Keratinocyte (primary cell): Measurements from ENCODE around the gene SHPK. TPM values are rescaled to one million over a fixed set of nuclear protein-coding genes. Genes with fewer than 3 reads are reported as not detected.

Experiments used
- DNase-seq: peaks from one replicate; pipeline ENCODE4 v3.0.0-alpha.2; 2011; ENCODE audit warnings: low read depth, missing footprints, low spot score
- FAIRE-seq: peaks from 2 replicates; lab custom pipeline; 2011; peaks lifted over from hg19 to GRCh38; lab: Jason Lieb, UNC
- H2AFZ ChIP-seq: 2 replicates; pipeline ENCODE4 v1.6.0; 2012; ENCODE audit warnings: low read length, control low read depth, inconsistent platforms; ENCODE audit not compliant: control insufficient read depth
- H3K27ac ChIP-seq: 2 replicates; pipeline ENCODE4 v1.5.1; 2011; ENCODE audit warnings: low read length; ENCODE audit not compliant: control insufficient read depth, insufficient read depth
- H3K27me3 ChIP-seq: 3 replicates; pipeline ENCODE4 v1.6.0; 2011; ENCODE audit warnings: low read length; ENCODE audit not compliant: control insufficient read depth, insufficient read depth; ENCODE audit errors: extremely low read depth
- H3K36me3 ChIP-seq, 2 experiments: 2 replicates in 1 of 2; 3 replicates in 1 of 2; pipeline ENCODE4 v1.5.1; 2011; ENCODE audit warnings: low read length in 2 of 2, mild to moderate bottlenecking in 1 of 2; ENCODE audit not compliant: control insufficient read depth in 2 of 2, insufficient read depth in 2 of 2; ENCODE audit errors: extremely low read depth in 1 of 2
- H3K4me1 ChIP-seq: 3 replicates; pipeline ENCODE4 v1.5.1; 2011; ENCODE audit warnings: low read length; ENCODE audit not compliant: control insufficient read depth, insufficient read depth; ENCODE audit errors: extremely low read depth
- H3K4me2 ChIP-seq: 3 replicates; pipeline ENCODE4 v1.6.0; 2011; ENCODE audit warnings: low read depth, low read length; ENCODE audit not compliant: control insufficient read depth, insufficient read depth; ENCODE audit errors: extremely low read depth
- H3K4me3 ChIP-seq, 3 experiments: fragments of 200-600 bp in 1 of 3; sonication (generic) in 1 of 3; 2 replicates in 2 of 3; 3 replicates in 1 of 3; pipeline ENCODE4 v1.5.1; 2011 to 2016; ENCODE audit warnings: low read length in 3 of 3, mild to moderate bottlenecking in 3 of 3, control low read depth in 2 of 3, inconsistent platforms in 1 of 3, low read depth in 1 of 3, mixed read lengths in 1 of 3, mixed run types in 1 of 3, moderate library complexity in 1 of 3; ENCODE audit not compliant: control insufficient read depth in 2 of 3, insufficient read depth in 2 of 3; ENCODE audit errors: extremely low read depth in 1 of 3
- H3K79me2 ChIP-seq: 2 replicates; pipeline ENCODE4 v1.6.0; 2012; ENCODE audit warnings: low read length; ENCODE audit not compliant: control insufficient read depth, insufficient read depth
- H3K9ac ChIP-seq: 3 replicates; pipeline ENCODE4 v1.6.0; 2011; ENCODE audit warnings: low read length; ENCODE audit not compliant: control insufficient read depth, insufficient read depth; ENCODE audit errors: extremely low read depth
- H3K9me1 ChIP-seq: 3 replicates; pipeline ENCODE4 v1.6.0; 2011; ENCODE audit warnings: low read length; ENCODE audit not compliant: control insufficient read depth, insufficient read depth; ENCODE audit errors: extremely low read depth
- H3K9me3 ChIP-seq: 2 replicates; pipeline ENCODE4 v1.5.1; 2012; ENCODE audit warnings: low read depth, low read length; ENCODE audit not compliant: control insufficient read depth
- H4K20me1 ChIP-seq: 3 replicates; pipeline ENCODE4 v1.6.0; 2011; ENCODE audit warnings: low read length; ENCODE audit not compliant: control insufficient read depth, insufficient read depth; ENCODE audit errors: extremely low read depth
- CTCF ChIP-seq, 3 experiments: IDR thresholded peaks in 1 of 3; conservative IDR thresholded peaks in 1 of 3; optimal IDR thresholded peaks in 1 of 3; 2 replicates in 2 of 3; 3 replicates in 1 of 3; pipeline versions ENCODE3 to v1.5.1; 2011; ENCODE audit warnings: low read length in 3 of 3, mild to moderate bottlenecking in 3 of 3, moderate library complexity in 2 of 3, control low read depth in 1 of 3, inconsistent platforms in 1 of 3; ENCODE audit not compliant: insufficient read depth in 2 of 3; ENCODE audit errors: extremely low read depth in 1 of 3
- EZH2 ChIP-seq: IDR thresholded peaks from one replicate; pipeline ENCODE4 v1.6.1; 2012; ENCODE audit warnings: inconsistent platforms, mild to moderate bottlenecking, low read length, moderate library complexity
- dilution Hi-C: fragments of 300-500 bp; cut with MboI; formaldehyde crosslinking; loops from one replicate; pipeline ENCODE4 v1.7.0; 2020; ENCODE audit warnings: low sequenced_read_pairs; ENCODE audit not compliant: extremely low pct_ligation_motif_present
- polyA plus RNA-seq, 5 experiments: library from polyadenylated mRNA; depleted of rRNA in 3 of 5; stranded (reverse) in 3 of 5; stranded (forward) in 1 of 5; unstranded in 1 of 5; fragments of >200 nt; gene quantifications; 1 replicate in 1 of 5; 2 replicates in 3 of 5; 3 replicates in 1 of 5; pipeline versions ENCODE4 v1.2.1 to v1.2.3, GENCODE V29; 2011 to 2012; ENCODE audit warnings: missing spikeins in 2 of 5, low read depth in 1 of 5, low replicate concordance in 1 of 5

Gene SHPK
- polyA plus RNA-seq, 1 donor (not counting 4 experiments of a cell fraction or from before 2014, with no cell fraction given) = 9.2 TPM

GRCh38 chr17:3658784-3659449, 22.9 kb upstream of the SHPK start:
- no peak for DNase-seq
- Histone ChIP-seq H3K9me3 (no peaks in the 10 kb centered on the region), H3K4me3 (no peak overlapping the region), H3K4me2 (no peak overlapping the region), H3K9me1 (peaks cover 7% of the 10 kb centered on the region), H3K36me3 (peaks cover 8 to 18% of the 10 kb centered on the region in 2 experiments), H4K20me1 (no peaks in the 10 kb centered on the region), H3K79me2 (no peaks in the 10 kb centered on the region), H3K27ac (no peak overlapping the region), H3K4me1 (peaks cover 17% of the 10 kb centered on the region), H3K27me3 (no peaks in the 10 kb centered on the region), H3K9ac (no peak overlapping the region), H2AFZ (no peak overlapping the region)
- dilution Hi-C loops = no loop called here
- TF ChIP-seq EZH2 (no peak), CTCF (optimal IDR thresholded peaks at IDR 0.05 in 1 of 3, IDR thresholded peaks at IDR 0.05 in 1 of 3, conservative IDR thresholded peaks at IDR 0.05 in 1 of 3; ENCODE audit: extremely low read depth in 1 of 3, insufficient read depth in 2 of 3, low read length in 3 of 3) (no peak)
- FAIRE-seq = no peak

- Histone ChIP-seq H4K20me1 (no peaks in the 10 kb centered on the region), H3K9me3 (no peaks in the 10 kb centered on the region), H3K27ac (no peak overlapping the region), H3K9ac (no peak overlapping the region), H3K36me3 (peaks cover 6 to 11% of the 10 kb centered on the region in 2 experiments), H3K4me3 (no peak overlapping the region), H3K27me3 (no peaks in the 10 kb centered on the region), H3K9me1 (peaks cover 7% of the 10 kb centered on the region), H3K79me2 (no peaks in the 10 kb centered on the region), H3K4me2 (no peak overlapping the region), H2AFZ (no peak overlapping the region), H3K4me1 (peaks cover 17% of the 10 kb centered on the region)
- FAIRE-seq (no peak), DNase-seq (no peak)
- TF ChIP-seq EZH2 (no peak), CTCF (optimal IDR thresholded peaks at IDR 0.05 in 1 of 3, IDR thresholded peaks at IDR 0.05 in 1 of 3, conservative IDR thresholded peaks at IDR 0.05 in 1 of 3; ENCODE audit: extremely low read depth in 1 of 3, insufficient read depth in 2 of 3, low read length in 3 of 3) (no peak)
- dilution Hi-C loops = no loop called here
Measured at GRCh38 chr17:3657874-3658783, 22.1 kb upstream of the SHPK start.
